ENCODE measurements around the gene S100A1. TPM values are rescaled to one million over a fixed set of nuclear protein-coding genes. Genes with fewer than 3 reads are reported as not detected.
"Not testable (repeated sequence)": the region's sequence is repeated elsewhere in the genome, so short reads cannot be mapped to it uniquely, and the experiment has no call there.

S100A1 gene
- total RNA-seq: not detected

DNA sequence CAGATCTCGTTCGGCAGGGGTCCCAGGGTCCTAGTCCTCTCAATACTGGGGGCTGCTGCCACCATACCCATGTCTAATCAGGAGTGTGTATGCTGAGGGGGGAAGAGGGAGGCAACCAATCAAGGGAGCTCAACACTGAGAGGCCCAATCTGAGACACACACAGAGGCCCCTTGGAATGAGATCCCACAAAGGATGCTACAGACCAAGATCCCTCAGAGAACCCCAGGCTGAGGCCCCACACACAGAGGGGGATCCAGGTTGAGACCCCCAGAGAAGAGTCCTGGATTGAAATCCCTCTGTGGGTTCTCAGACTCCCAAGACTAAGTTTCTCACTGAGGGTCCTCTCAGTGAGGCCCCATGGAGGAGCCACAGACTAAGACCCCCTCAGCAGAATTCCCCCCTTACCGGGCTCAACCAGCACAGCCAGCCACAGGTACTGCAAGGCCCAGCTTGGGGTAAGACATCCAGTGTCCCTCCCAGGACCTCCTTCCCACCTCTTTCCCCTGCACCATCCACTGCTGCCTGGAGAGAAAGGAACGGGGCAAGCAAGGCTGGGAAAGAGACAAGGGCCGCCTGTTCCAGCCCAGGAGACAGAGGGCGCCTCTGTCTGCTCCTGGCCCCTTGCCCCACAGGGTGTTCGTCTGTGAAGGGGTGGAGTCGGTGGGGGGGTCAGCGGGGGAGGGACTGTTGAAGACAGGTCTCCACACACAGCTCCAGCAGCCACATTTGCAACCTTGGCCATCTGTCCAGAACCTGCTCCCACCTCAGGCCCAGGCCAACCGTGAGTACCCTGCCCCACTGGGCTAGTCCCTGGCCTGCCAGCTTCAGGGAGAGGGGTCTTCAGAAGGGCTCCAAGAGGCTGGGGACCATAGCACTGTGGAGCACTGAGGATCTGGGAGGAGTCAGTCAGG, at the start of gene S100A1:
TSS of gene S100A1 (plus strand) at position 720 of the 912 bp plus-strand sequence. CDS start 2,088 bp downstream, outside the sequence.
- CTCF ChIA-PET: interaction anchor here (0.8 to 7.1 kb wide), 7 partner anchors 10 to 117 kb away, joined by 3 to 60 read pairs (median 3); partner anchors contain the start of gene S100A14
- POLR2A ChIA-PET: interaction anchor here (0.7 kb wide), 1 partner anchor 12 kb away, joined by 3 read pairs; no protein-coding TSS in a partner anchor
- H3K4me1 Mint-ChIP-seq: peaks cover 20% of the 10 kb centered on the region
- H3K4me3 Mint-ChIP-seq: no peak within 1 kb of the TSS
- H3K9me3 Mint-ChIP-seq (ENCODE audit: low read depth): no peaks in the 10 kb centered on the region
- ATAC-seq: no peak
- peaks cover 2% of the 10 kb centered on the region for H3K27me3 Mint-ChIP-seq
- intact Hi-C loops (cut with DNase I, micrococcal nuclease): no loop called here
- no peaks in the 10 kb centered on the region for H3K36me3 Mint-ChIP-seq (ENCODE audit: low read depth)
- H3K27ac Mint-ChIP-seq: no peak within 1 kb of the TSS
- no peak for DNase-seq

- Mint-ChIP-seq H3K27ac (no peak overlapping the region), H3K4me3 (no peak overlapping the region), H3K9me3 (ENCODE audit: low read depth) (no peaks in the 10 kb centered on the region), H3K4me1 (peaks cover under 1% of the 10 kb centered on the region), H3K27me3 (peaks cover 20% of the 10 kb centered on the region), H3K36me3 (ENCODE audit: low read depth) (no peaks in the 10 kb centered on the region)
- no peak for DNase-seq
- ATAC-seq: no peak
- ChIA-PET CTCF (interaction anchor here (1.2 to 2.2 kb wide), 3 partner anchors 36 to 45 kb away, joined by 4 to 8 read pairs (median 4); no protein-coding TSS in a partner anchor), POLR2A (no interaction called here)
- intact Hi-C loops (cut with DNase I, micrococcal nuclease): loop anchor here in 1 of 2 experiments (10.0 kb wide), 1 partner anchor 386 kb away; the partner anchor contains the start of genes CREB3L4 and SLC39A1
These were observed 49.7 kb upstream of the S100A1 start for GRCh38 chr1:153578490-153578889.

DNA sequence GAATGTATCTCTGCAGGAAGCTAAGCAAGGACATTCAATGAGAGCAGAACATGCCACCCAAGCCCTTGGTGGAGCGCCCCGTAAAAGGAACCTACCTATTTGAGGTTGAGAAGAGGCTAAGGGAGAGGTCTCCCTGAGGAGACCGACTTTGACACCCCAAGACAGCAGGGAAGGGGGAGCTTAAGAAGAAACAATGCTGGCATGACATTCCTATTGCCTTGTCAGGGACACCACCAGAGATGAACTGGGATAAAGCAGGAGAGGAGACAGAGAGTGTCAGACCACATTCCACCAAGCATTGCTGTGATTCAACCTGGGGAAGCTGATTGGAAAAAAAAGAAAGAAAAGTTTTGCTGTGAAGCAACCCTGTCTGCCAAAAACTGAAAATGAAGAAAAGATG, 49.3 kb upstream of the S100A1 start:
- Mint-ChIP-seq H3K36me3 (ENCODE audit: low read depth) (no peaks in the 10 kb centered on the region), H3K9me3 (ENCODE audit: low read depth) (no peaks in the 10 kb centered on the region), H3K4me3 (no peak overlapping the region), H3K27me3 (peaks cover 20% of the 10 kb centered on the region), H3K4me1 (no peaks in the 10 kb centered on the region), H3K27ac (no peak overlapping the region)
- ChIA-PET CTCF (interaction anchor here (2.2 kb wide), 1 partner anchor 39 kb away, joined by 8 read pairs; no protein-coding TSS in a partner anchor), POLR2A (no interaction called here)
- intact Hi-C loops (cut with DNase I, micrococcal nuclease): loop anchor here in 1 of 2 experiments (10.0 kb wide), 1 partner anchor 386 kb away; the partner anchor contains the start of genes CREB3L4 and SLC39A1
- ATAC-seq: no peak
- no peak for DNase-seq

- DNase-seq; H3K4me1 Mint-ChIP-seq; H3K27ac Mint-ChIP-seq; POLR2A ChIA-PET; H3K4me3 Mint-ChIP-seq; H3K36me3 Mint-ChIP-seq (ENCODE audit: low read depth); ATAC-seq; intact Hi-C loops (cut with DNase I, micrococcal nuclease); H3K9me3 Mint-ChIP-seq (ENCODE audit: low read depth): not testable (repeated sequence)
- peaks cover 25% of the 10 kb centered on the region for H3K27me3 Mint-ChIP-seq
- CTCF ChIA-PET: interaction anchor here (1.0 kb wide), 1 partner anchor 89 kb away, joined by 3 read pairs; no protein-coding TSS in a partner anchor
These were observed 45.4 kb upstream of the S100A1 start for GRCh38 chr1:153582836-153583235.

DNA sequence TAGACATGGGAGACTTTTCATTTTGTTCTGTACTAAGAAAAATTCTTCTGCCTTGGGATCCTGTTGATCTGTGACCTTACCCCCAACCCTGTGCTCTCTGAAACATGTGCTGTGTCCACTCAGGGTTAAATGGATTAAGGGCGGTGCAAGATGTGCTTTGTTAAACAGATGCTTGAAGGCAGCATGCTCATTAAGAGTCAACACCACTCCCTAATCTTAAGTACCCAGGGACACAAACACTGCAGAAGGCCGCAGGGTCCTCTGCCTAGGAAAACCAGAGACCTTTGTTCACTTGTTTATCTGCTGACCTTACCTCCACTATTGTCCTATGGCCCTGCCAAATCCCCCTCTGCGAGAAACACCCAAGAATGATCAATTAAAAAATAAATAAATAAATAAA, 44.7 kb upstream of the S100A1 start:
- H3K4me1 Mint-ChIP-seq; intact Hi-C loops (cut with DNase I, micrococcal nuclease); H3K4me3 Mint-ChIP-seq; H3K36me3 Mint-ChIP-seq (ENCODE audit: low read depth); ATAC-seq; H3K9me3 Mint-ChIP-seq (ENCODE audit: low read depth); DNase-seq; POLR2A ChIA-PET; CTCF ChIA-PET; H3K27ac Mint-ChIP-seq: not testable (repeated sequence)
- peaks cover 18% of the 10 kb centered on the region for H3K27me3 Mint-ChIP-seq

- ATAC-seq: no peak
These were observed 44.3 kb upstream of the S100A1 start for GRCh38 chr1:153583976-153584375.

DNA sequence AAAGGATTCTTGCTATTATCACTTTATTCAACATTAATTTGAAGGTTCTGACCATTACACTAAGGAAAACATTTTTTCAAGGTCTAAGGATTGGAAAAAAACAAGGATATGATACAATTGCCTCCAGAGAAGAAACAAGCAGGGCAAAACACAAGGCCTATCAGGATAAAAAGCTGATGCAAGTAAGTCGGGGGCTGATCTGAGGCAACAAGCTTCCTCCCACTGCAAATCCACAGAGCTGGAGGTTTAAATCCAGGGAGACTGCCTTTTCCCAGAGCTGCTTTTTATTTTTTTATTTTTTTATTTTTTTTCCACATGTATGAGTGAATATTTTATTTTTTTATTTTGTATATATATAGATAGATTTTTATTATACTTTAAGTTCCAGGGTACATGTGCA, 43.2 kb upstream of the S100A1 start:
- intact Hi-C loops (cut with DNase I, micrococcal nuclease): no loop called here
- Mint-ChIP-seq H3K27me3 (peaks cover 9% of the 10 kb centered on the region), H3K4me1 (no peaks in the 10 kb centered on the region), H3K36me3 (ENCODE audit: low read depth) (no peaks in the 10 kb centered on the region), H3K9me3 (ENCODE audit: low read depth) (no peaks in the 10 kb centered on the region), H3K27ac (no peak overlapping the region), H3K4me3 (no peak overlapping the region)
- ATAC-seq (no peak), DNase-seq (no peak)
- CTCF ChIA-PET: interaction anchor here (0.8 to 1.5 kb wide), 4 partner anchors 14 to 167 kb away, joined by 3 to 4 read pairs (median 4); no protein-coding TSS in a partner anchor
- POLR2A ChIA-PET: no interaction called here

More at GRCh38 chr1:153583976-153584375, 44.3 kb upstream of the S100A1 start:
- Mint-ChIP-seq H3K36me3 (ENCODE audit: low read depth) (no peaks in the 10 kb centered on the region), H3K27ac (no peak overlapping the region), H3K27me3 (peaks cover 13% of the 10 kb centered on the region), H3K4me1 (no peaks in the 10 kb centered on the region), H3K4me3 (no peak overlapping the region), H3K9me3 (ENCODE audit: low read depth) (no peaks in the 10 kb centered on the region)
- POLR2A ChIA-PET: no interaction called here
- CTCF ChIA-PET: interaction anchor here (1.2 to 1.5 kb wide), 2 partner anchors 52 to 168 kb away, joined by 4 read pairs; no protein-coding TSS in a partner anchor
- intact Hi-C loops (cut with DNase I, micrococcal nuclease): no loop called here
- DNase-seq: no peak

- ATAC-seq: no peak
- intact Hi-C loops (cut with DNase I, micrococcal nuclease): no loop called here
- H3K9me3 Mint-ChIP-seq (ENCODE audit: low read depth): no peaks in the 10 kb centered on the region
- DNase-seq: no peak
- H3K4me1 Mint-ChIP-seq: no peaks in the 10 kb centered on the region
- no peaks in the 10 kb centered on the region for H3K36me3 Mint-ChIP-seq (ENCODE audit: low read depth)
- ChIA-PET CTCF (interaction anchor here (1.1 to 1.6 kb wide), 3 partner anchors 16 to 52 kb away, joined by 3 to 4 read pairs (median 3); no protein-coding TSS in a partner anchor), POLR2A (no interaction called here)
- H3K27me3 Mint-ChIP-seq: peaks cover 9% of the 10 kb centered on the region
- H3K27ac Mint-ChIP-seq: no peak overlapping the region
- H3K4me3 Mint-ChIP-seq: no peak overlapping the region
These were observed 41.9 kb upstream of the S100A1 start for GRCh38 chr1:153586347-153586746.

- no peaks in the 10 kb centered on the region for H3K9me3 Mint-ChIP-seq (ENCODE audit: low read depth)
- ATAC-seq: no peak
- no peaks in the 10 kb centered on the region for H3K36me3 Mint-ChIP-seq (ENCODE audit: low read depth)
- no peak for DNase-seq
- H3K27me3 Mint-ChIP-seq: peaks cover 9% of the 10 kb centered on the region
- H3K4me3 Mint-ChIP-seq: no peak overlapping the region
- H3K4me1 Mint-ChIP-seq: no peaks in the 10 kb centered on the region
- ChIA-PET POLR2A (no interaction called here), CTCF (interaction anchor here (0.7 to 1.6 kb wide), 3 partner anchors 20 to 53 kb away, joined by 3 to 4 read pairs (median 3); no protein-coding TSS in a partner anchor)
- intact Hi-C loops (cut with DNase I, micrococcal nuclease): no loop called here
- no peak overlapping the region for H3K27ac Mint-ChIP-seq
These were observed 40.9 kb upstream of the S100A1 start for GRCh38 chr1:153587314-153587713.

DNA sequence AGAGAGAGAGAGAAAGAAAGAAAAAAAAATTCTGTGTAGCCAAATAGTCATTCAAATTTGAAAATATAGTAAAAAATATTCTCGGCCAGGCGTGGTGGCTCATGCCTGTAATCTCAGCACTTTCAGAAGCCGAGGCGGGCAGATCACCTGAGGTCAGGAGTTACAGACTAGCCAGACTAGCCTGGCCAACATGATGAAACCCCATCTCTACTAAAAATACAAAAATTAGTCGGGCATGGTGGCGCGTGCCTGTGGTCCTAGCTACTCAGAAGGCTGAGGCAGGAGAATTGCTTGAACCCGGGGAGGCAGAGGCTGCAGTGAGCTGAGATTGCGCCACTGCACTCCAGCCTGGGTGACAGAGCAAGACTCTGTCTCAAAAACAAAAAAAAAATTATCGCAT, 40.2 kb upstream of the S100A1 start:
- intact Hi-C loops (cut with DNase I, micrococcal nuclease); H3K9me3 Mint-ChIP-seq (ENCODE audit: low read depth); ATAC-seq; H3K4me1 Mint-ChIP-seq; H3K27ac Mint-ChIP-seq; POLR2A ChIA-PET; H3K4me3 Mint-ChIP-seq; DNase-seq; H3K27me3 Mint-ChIP-seq; H3K36me3 Mint-ChIP-seq (ENCODE audit: low read depth): not testable (repeated sequence)
- CTCF ChIA-PET: interaction anchor here (0.7 kb wide), 1 partner anchor 106 kb away, joined by 3 read pairs; no protein-coding TSS in a partner anchor

DNA sequence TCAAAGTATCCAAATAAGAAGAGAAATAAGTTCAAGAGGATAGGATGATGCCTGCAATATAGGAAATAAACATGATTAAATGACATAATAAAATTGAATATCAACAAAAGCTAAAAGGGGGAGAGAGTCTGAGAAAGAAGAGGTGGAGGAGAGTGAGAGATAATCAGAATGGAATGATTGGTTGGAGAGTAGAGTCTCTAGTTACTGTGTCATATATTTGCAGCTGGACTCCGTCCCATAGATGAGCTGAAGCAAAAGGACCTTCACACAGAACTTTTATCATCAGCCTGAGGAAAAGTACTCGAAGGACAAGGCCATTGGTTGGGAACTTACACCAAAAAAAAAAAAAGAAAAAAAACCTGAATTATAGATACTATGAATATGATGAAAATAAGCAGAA, 39.8 kb upstream of the S100A1 start:
- peaks cover 9% of the 10 kb centered on the region for H3K27me3 Mint-ChIP-seq
- DNase-seq (no peak), ATAC-seq (no peak)
- intact Hi-C loops (cut with DNase I, micrococcal nuclease): no loop called here
- no peaks in the 10 kb centered on the region for H3K36me3 Mint-ChIP-seq (ENCODE audit: low read depth)
- H3K4me1 Mint-ChIP-seq: no peaks in the 10 kb centered on the region
- no peak overlapping the region for H3K27ac Mint-ChIP-seq
- ChIA-PET POLR2A (no interaction called here), CTCF (interaction anchor here (0.7 kb wide), 1 partner anchor 106 kb away, joined by 3 read pairs; no protein-coding TSS in a partner anchor)
- no peak overlapping the region for H3K4me3 Mint-ChIP-seq
- no peaks in the 10 kb centered on the region for H3K9me3 Mint-ChIP-seq (ENCODE audit: low read depth)
